Neural cell (in vitro differentiated cells): ENCODE measurements around the gene ASCL2.

Experiments
- CTCF ChIP-seq: fragments of 450-650 bp; IDR thresholded peaks from 2 replicates; pipeline ENCODE4 v1.5.1; 2014; ENCODE audit warnings: antibody characterized with exemption, mild to moderate bottlenecking, moderate library complexity; ENCODE audit not compliant: poor library complexity, severe bottlenecking
- EP300 ChIP-seq: fragments of 450-650 bp; conservative IDR thresholded peaks from 2 replicates; pipeline ENCODE4 v1.6.1; 2014; ENCODE audit warnings: antibody characterized with exemption, mild to moderate bottlenecking, moderate library complexity; ENCODE audit not compliant: poor library complexity, severe bottlenecking
- EZH2 ChIP-seq: fragments of 200-600, 300-800 bp; shearing (Covaris generic), sonication (generic); IDR thresholded peaks from 2 replicates; pipeline ENCODE4 v1.6.1; 2014; ENCODE audit warnings: antibody characterized with exemption, low read length, borderline replicate concordance, mild to moderate bottlenecking; ENCODE audit not compliant: insufficient read depth, poor library complexity, severe bottlenecking
- POLR2AphosphoS5 ChIP-seq: IDR thresholded peaks from 2 replicates; pipeline ENCODE4 v1.6.1; 2012
- RAD21 ChIP-seq: fragments of 450-650 bp; conservative IDR thresholded peaks from 2 replicates; pipeline ENCODE4 v1.6.1; 2014; ENCODE audit warnings: antibody characterized with exemption, mild to moderate bottlenecking, moderate library complexity
- TAF1 ChIP-seq: IDR thresholded peaks from 2 replicates; pipeline ENCODE4 v1.6.1; 2012; ENCODE audit warnings: low read depth

- TF ChIP-seq EZH2 (no peak), EP300 (no peak), TAF1 (no peak), CTCF (no peak), POLR2AphosphoS5 (no peak), RAD21 (no peak)
Observed at GRCh38 chr11:2297623-2298030, 27.2 kb upstream of the ASCL2 start.
